ENCODE measurements around the gene RNF8.
A peak's percentile ranks its signal among the peaks of the same experiment; 100 is the strongest.
"Not testable (repeated sequence)": the region's sequence is repeated elsewhere in the genome, so short reads cannot be mapped to it uniquely, and the experiment has no call there.

RNF8 gene

DNA sequence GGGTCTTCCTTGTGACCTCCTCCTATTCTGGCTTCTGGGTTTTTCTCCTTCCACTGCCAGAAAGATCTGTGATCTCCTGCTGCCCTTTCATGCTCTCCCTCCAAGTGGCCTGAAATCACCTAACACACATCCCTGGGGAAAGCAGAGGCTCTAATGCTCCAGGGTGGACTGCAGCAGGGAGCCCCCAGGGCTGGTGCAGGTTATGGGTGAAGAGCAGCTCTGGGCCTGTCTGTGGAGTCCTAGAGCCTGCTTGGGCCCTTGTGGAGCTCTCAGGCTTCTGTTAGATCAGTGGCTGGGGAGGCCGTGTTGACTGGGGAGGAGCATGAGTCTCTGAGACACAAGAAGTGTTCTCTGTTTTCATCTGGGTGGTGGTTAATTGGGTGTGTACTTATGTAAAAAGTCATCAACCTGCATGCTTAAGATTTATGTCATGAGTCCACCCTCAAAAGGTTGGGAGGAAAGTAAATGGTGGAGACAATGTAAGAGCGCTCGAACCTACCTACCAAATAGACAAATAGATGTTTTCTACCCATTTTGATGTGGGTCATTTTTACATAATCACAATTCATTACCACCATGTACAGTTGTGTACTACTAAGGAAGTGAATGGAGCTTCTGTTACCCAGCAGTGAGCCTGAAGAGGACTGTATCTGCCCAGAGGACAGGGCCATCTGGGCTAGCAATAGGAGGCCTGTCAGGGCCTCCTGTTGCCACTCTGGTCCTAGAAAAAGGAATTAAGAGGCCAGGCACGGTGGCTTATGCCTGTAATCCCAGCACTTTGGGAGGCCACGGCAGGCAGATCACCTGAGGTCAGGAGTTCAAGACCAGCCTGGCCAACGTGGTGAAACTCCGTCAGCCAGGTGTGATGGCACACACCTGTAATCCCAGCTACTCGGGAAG is 32.0 kb upstream of the RNF8 start:
- no peak for DNase-seq

DNA sequence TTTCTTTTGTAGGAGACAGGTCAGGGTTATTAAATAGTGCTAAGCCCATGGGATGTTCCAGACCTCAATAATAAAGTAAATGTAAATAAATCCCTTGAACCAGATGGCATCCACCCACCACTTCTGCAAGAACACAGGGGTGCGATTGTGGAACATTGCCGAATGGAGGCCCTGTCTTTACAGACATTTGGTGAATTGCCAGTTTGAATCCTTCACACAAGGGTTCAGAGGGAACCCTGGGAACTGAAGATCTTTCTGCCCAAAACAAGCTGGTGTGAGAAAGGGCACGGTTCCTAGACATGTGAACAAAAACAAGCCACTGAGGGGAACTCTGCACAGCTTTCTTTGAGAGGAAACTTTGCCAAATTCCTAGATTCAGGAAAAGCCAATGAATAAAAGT is 30.2 kb upstream of the RNF8 start:
- DNase-seq = peak; percentile 80

DNA sequence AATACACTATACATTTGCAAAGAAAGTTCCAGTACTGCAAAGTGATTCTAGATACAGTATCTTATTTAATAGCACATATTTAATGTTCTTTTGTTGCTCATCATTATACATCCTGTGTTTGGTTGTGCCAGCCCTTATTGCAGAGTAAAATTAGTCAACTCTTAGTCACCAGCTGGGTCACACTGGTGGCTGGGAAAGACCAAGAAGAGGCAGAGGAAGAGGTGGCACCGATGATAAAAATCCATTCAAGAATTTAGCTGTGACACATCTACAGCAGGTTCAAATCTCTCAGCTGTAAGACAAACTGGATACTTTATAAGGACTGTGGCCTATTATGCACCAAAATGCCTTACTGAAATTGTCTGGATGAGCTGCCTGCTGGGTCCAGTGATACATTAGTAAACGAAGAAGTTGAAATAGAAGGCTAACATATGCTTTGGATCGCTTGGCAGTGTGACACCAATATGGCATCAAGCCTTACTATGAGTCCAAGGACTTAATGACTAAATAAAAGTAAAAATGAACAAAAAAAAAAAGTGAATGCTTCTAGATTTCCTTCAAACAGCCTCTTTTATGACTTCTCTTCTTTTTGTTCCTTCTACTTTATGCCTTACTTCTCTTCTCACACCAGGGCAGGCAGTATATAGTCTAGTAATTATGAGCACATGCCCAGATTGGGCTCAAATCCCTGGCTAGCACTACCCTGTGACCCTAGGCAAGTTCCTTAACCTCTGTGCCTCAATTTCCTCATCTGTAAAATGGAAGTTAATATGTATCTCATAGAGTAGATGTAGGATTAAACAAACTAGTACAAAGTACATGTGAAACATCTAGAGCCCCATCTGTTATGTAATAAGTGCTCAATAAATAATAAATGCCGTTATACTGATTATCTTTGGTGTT is 29.4 kb upstream of the RNF8 start:
- peak; percentile 32 for DNase-seq

DNA sequence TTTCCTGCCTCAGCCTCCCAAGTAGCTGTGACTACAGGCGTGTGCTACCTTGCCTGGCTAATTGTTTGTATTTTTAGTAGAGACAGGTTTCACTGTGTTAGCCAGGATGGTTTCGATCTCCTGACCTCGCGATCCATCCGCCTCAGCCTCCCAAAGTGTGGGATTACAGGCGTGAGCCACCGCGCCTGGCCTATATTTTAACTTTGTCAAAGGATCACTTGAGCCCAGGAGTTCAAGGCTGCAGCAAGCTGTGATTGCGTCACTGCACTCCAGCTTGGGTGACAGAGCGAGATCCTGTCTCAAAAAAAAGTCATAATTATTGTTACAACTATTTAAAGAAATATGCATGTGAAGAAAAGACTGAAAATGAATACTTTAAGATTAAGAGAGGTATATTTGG is 23.4 kb upstream of the RNF8 start:
- DNase-seq = not testable (repeated sequence)

DNA sequence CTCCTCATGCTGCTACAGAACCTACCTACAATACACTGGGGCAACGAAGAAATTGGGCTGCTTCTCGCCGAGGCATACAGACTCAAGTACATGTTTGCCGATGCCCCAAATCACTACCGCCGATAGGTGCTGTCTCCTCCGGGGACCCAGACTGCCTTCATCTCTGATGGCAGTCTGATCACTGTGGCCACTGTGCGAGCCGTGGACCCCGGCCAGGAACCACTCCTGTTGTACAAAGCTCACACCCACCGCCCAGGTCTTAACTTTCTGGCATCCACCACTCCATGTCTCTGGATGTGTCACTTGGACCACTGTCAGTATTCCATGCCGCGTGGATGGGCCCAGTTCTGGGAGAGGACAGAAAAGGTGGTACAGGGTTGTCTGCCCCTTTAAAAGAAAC is 22.7 kb upstream of the RNF8 start:
- DNase-seq = no peak

DNA sequence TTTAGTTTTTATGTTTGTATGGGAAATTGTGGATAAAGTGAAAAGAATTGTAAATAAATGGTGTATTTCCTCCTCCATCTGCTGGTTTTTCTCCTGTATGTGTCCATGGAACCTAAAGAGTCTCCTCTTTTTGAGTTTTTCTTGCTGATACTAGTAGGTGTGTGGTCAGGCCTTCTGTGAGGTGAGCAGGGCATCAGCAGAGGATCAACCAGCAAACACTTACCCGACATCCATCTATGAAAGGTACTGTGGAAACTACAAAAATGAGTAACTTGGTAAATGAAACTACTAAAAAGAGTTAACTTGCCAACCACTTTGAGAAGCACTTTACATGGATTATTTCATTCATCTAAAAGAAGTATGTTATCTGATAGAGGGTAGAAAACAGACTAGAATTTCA is 20.9 kb upstream of the RNF8 start:
- DNase-seq = no peak

DNA sequence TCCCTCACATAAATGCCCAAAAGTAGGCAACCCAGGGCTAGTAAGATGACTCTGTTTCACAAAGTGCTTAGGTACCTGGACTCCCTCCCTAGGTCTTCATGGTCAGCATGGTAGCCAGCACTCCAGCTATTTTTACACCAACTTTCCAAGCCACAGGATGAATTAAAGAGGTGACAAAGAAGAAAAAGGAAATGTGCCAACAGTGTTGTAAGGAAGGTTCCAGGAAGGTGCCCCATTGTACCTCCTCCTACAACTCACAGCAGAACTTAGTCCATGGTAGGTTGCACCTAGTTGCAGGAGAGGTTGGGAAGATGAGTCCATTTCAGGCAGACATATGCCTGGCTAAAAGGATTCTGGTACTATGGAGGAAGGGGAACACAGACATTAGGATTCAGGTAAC is 19.7 kb upstream of the RNF8 start:
- DNase-seq = no peak

DNA sequence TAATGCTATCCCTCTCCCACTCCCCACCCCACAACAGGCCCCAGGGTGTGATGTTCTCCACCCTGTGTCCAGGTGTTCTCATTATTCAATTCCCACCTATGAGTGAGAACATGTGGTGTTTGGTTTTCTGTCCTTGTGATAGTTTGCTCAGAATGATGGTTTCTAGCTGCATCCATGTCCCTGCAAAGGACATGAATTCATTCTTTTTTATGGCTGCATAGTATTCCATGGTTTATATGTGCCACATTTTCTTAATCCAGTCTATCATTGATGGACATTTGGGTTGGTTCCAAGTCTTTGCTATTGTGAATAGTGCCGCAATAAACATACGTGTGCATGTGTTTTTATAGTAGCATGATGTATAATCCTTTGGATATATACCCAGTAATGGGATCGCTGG is 15.5 kb upstream of the RNF8 start:
- not testable (repeated sequence) for DNase-seq

DNA sequence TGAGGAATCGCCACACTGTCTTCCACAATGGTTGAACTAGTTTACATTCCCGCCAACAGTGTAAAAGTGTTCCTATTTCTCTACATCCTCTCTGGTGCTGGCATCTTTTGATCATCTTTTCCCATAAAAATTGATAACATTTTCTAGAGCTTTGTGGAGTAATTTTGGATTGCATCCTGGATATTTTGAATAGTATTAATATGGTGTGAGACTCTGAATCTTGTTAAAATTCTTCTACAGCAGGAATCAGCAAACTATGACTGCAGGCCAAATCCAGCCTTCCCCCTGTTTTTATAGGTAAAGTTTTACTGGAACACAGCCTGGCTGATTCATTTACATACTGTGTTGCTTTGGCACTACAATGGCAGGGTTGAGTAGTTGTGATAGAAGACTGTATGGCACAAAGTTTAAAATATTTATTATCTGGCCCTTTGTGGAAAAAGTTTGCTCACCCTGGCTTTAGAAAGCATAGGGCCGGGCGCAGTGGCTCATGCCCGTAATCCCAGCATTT is 15.0 kb upstream of the RNF8 start:
- DNase-seq = no peak

DNA sequence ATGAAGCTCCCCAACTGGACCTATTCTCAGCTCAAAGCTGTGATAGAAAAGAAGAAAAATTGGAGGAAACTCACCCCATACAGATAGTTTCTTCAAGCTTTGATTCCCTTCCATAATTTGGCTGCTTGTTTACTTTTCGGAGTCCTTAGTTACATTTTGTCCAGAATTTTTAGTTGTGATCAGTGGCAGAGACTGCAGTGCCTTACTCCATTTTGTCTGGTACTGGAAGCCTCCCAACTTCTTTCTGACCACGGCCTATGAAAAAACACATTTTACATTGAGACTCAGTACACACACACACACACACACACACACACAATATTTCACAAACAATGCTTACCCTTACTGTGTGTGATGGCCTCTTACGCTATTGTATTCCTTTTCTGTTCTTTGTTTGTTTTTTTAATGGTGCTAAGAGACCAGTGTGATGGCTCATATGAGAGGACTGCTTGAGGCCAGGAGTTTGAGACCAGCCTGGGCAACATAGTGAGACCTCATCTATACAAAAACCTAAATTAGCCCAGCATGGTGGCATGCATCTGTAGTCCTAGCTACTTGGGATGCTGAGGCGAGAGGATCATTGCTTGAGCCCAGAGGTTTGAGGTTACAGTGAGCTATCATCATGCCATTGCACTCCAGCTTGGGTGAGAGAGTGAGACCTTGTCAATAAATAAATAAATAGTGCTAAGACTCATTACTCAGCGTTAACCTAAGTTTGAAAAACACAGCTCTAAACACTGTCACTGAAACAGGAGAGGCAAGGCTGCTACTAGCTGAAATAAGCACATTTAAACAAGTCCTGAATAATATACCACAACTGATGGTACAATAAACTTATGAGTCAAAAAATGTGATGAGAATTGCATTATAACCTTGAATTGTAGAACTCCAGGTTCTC is 13.8 kb upstream of the RNF8 start:
- DNase-seq = no peak

DNA sequence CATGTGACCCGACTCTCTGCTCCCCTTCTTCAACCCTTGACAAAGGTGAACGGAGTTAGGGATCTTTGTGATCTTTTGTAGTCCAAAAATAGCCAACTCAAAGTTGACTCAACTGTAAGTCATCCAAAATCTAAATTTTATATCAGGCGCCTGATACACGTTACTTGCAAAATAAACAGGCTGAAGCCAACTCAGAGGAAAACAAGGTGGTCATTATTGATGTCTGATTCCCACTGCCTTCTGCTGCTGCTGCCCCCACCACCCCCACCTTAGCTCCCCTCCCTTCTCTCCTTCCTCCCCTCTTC is 13.2 kb upstream of the RNF8 start:
- no peak for DNase-seq

DNA sequence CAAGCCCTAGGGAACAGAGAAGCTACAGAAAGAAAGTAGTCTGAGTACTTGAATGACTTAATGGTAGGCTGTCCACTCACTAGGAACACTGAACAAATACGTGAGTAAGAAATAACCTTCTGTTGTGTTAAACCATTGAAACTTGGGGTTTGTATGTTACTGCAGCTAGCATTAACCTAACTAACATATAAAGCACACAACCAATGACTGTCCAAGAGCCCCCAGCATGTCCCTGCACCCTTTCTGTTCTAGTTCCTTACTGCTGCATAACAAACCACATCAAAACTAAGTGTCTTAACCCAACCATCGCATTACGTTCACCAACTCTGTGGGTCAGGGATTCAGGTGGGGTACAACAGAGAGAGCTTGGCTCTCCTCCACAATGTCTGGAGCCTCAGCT is 10.5 kb upstream of the RNF8 start:
- no peak for DNase-seq

DNA sequence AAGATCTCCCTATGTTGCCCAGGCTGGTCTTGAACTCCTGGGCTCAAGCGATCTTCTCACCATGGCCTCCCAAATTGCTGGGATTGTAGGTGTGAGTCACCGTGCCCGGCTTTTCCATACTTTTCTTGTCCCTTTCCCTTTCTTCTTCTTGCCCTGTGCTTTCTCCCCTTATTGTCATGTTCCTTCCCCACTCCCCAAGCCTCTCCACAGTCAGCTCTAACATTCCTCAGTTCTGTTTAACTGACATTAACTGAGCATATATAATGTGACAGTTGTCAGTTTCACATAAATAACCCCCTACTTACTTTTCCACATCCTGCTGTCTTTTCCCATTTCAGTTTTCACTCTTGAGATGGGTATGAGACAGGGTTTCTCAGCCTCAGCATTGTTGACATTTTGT is 9.5 kb upstream of the RNF8 start:
- DNase-seq = no peak

DNA sequence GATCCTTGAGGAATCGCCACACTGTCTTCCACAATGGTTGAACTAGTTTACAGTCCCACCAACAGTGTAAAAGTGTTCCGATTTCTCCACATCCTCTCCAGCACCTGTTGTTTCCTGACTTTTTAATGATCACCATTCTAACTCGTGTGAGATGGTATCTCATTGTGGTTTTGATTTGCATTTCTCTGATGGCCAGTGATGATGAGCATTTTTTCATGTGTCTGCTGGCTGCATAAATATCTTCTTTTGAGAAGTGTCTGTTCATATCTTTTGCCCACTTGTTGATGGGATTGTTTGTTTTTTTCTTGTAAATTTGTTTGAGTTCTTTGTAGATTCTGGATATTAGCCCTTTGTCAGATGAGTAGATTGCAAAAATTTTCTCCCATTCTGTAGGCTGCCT is 8.0 kb upstream of the RNF8 start:
- DNase-seq = not testable (repeated sequence)

DNA sequence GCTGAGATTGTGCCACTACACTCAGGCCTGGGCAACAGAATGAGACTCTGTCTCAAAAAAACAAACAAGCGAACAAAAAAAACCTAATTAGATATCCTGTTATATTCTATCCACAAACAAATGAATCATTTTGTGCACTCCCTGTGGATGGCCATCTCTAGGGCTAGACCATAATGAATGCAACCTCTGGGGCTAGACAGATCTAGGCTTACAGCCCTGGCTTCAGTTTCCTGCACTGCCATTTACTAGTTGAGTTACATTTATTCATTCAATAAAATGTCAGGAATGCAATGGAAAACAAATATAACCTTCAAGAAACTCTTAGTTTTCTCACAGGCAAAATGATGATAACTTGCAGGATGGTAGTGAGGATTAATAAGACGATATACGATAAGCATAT is 6.6 kb upstream of the RNF8 start:
- no peak for DNase-seq

DNA sequence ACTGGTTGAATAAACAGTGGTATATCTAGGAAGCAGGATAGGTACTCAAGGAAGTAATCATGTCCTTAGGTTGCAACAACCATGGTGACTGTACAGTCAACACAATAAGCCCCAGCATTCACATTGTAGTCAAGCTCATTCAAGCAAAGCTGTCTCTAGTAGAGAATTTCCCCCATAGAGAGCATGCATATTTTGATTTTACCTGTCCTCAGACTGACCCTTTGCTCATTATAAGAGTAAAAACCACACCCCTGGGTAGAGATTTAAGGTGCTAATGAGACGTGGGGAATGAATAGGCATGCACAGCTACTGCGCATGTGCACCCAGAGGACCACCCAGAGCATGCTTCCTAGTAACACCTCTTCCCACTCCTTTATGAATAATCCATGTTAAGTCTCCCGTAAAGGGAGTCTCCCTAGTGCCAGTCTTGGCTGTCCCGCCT is 6.1 kb upstream of the RNF8 start:
- no peak for DNase-seq

DNA sequence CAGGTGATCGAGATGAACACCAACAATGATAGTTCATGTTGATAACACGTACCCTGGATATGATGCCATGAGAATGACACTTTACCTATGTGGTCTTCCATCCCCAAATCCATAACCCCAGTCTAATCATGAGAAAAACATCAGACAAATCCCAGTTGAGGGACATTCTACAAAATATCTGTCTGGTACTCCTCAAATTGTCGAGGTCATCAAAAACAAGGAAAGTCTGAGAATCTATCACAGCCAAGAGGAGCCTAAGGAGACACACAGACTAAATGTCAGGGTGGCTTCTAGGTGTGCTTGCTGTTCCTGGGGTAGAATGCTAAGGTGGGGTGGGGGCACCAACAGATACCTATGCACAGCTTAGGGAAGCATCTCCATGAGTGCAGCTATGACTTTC is 2.8 kb upstream of the RNF8 start:
- no peak for DNase-seq

DNA sequence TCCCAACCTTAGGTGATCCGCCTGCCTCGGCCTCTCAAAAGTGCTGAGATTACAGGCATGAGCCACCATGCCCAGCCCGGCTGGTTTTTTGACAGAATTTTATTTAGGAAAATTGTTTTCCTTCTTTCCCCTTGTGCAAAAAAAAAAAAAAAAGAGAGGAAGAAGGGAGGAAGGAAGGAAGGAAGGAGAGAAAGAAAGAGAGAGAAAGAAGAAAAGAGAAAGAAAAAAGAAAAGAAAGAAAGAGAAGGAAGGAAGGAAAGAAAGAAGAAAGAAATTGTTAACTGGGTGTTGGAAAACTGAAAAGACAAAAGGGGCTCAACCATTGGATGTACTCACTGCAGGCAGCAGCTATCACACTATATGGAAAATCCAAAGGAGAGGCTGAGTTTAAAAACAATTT is 1.4 kb upstream of the RNF8 start:
- DNase-seq = no peak

DNA sequence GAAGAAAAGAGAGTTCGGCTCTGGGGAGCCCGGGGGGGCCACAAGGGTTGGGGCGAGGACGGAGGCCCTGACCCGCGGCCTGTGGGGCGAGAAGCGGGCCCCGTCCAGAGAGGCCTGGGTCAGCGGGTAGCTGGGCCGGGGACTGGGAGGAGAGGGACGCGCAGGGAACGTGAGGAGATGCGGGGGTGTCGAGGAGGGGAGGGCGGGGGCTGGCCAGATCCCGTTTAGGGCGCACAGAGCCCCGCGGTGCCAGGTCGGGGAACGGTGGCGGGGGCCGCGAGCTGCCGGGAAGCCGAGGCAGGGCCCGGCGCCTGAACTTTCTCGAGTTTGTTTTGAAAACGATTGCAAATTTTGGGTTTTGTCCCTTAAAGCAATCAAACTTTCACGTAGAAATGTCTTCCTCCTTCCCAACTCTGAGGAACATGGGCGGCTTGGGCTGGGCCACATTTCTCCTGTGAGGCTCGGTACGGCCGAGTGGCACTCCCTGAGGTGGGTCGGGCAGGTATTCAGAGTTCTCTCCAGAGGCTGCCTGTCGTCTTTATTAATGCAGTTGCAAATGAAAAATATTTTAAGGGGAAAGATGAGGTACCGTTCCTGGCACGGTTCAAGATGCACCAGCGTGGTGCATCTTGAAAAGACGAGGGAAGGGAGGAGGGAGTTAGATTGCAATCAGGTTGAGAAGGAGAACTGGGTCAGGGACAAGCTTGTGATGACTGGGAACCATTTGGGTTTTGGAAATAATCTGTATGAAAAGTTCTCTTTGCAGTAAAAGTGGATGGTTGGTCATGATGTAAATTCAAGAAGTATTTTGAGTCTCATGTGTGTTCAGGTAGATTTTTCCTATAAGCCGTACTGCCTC is 972 bp downstream of the RNF8 start:
- no peak for DNase-seq

DNA sequence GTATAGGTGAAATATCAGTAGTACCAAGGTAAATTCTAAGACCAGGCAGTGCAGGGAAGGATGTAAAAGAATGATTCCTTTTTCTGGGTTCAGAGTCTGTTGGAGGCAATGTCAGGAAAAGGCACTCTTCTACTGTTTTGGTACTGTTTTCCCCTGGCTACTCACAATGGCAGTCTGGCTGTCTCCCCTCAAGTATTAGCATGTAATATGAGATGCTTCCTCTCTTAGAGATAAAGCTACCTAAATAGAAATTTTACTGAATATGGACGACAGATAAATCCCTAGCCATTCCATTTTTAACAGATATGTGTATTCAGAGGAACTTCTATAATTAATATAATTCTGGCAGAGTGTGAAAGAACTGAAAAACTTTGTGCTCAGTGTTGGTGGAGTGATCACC is 3.5 kb downstream of the RNF8 start:
- DNase-seq = no peak

DNA sequence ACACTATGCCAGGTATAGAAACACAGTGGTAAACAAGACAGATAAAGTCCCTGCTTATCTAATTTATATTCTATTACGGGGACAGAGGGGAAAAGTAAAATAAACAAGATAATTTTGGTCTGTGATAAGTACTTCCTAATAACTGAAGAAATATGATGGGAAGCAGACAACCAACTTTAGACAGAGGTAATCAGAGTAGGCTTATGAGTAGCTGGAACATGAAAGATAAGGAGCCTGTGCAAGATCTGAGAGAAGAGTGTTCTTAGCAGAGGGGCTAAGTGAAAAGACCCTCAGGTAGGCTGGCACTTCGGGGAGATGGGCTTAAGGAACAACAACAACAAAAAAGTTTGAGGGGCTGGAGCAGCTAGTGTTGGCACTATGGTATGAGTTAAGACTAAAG is 4.1 kb downstream of the RNF8 start:
- no peak for DNase-seq

DNA sequence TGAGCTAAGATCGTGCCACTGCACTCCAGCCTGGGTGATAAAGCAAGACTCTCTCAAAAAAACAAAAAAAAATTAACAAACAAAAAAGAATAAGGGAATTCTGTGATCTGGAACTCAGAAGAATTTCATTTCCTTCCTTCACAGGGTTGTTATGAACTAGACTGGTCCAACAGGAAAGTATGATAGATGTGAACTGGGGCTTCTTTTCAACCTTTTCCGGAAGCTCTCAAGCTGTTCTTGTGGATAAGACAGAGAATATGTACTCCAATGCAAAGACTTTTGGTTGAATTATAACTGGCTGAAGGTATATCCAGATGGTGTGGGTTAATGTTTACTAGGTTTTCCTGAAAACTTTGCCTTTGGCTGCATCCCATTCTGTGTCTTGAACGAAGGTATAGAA is 5.3 kb downstream of the RNF8 start:
- DNase-seq = no peak
